Prostate gland (tissue), 2 donors: ENCODE results near the gene CEP44.

ENCODE experiments used
- CTCF ChIP-seq, 4 experiments: fragments of 200-600 bp in 2 of 4; fragments of 450-650 bp in 2 of 4; sonication (generic) in 2 of 4; IDR thresholded peaks; 1 replicate in 3 of 4; 2 replicates in 1 of 4; pipeline ENCODE4 v1.5.1; 2016 to 2019; ENCODE audit warnings: antibody characterized with exemption in 4 of 4, mild to moderate bottlenecking in 2 of 4, moderate library complexity in 2 of 4
- POLR2AphosphoS5 ChIP-seq: sonication (generic); formaldehyde crosslinking; IDR thresholded peaks from one replicate; pipeline ENCODE4 v1.6.1; 2017; ENCODE audit warnings: antibody characterized with exemption

- TF ChIP-seq CTCF (IDR thresholded peaks at IDR 0.05) (no peak), POLR2AphosphoS5 (no peak)
Measured at GRCh38 chr4:174259580-174259979, 24.1 kb upstream of the CEP44 start.
